Breast epithelium (tissue), 4 donors: Measurements from ENCODE around the gene PNMT. TPM values are rescaled to one million over a fixed set of nuclear protein-coding genes. Genes with fewer than 3 reads are reported as not detected.

Source experiments
- DNase-seq, 2 donors: peaks; one replicate each; pipeline ENCODE4 v3.0.0-alpha.2; 2019; ENCODE audit warnings: low spot score in 2 of 2
- H3K27ac ChIP-seq, 2 donors: fragments of 200-600 bp; sonication (generic) in 1 of 2; one replicate each; pipeline ENCODE4 v1.5.1; 2016 to 2019; ENCODE audit warnings: mild to moderate bottlenecking in 1 of 2
- H3K27me3 ChIP-seq, 2 donors: fragments of 200-600 bp; sonication (generic) in 1 of 2; one replicate each; pipeline versions ENCODE4 v1.5.1 to v1.6.0; 2017 to 2019; ENCODE audit warnings: control low read depth in 1 of 2, mild to moderate bottlenecking in 1 of 2
- H3K36me3 ChIP-seq: fragments of 200-600 bp; one replicate; pipeline ENCODE4 v1.5.1; 2019
- H3K4me1 ChIP-seq, 2 donors: fragments of 200-600 bp; sonication (generic); one replicate each; pipeline ENCODE4 v1.5.1; 2016 to 2019; ENCODE audit warnings: control low read depth in 1 of 2
- H3K4me3 ChIP-seq, 3 donors: fragments of 200-600 bp; sonication (generic); 1 replicate in 2 of 3; 2 replicates in 1 of 3; pipeline ENCODE4 v1.5.1; 2016 to 2019; ENCODE audit warnings: mild to moderate bottlenecking in 3 of 3, moderate library complexity in 2 of 3
- H3K9me3 ChIP-seq, 2 donors: fragments of 200-600 bp; sonication (generic) in 1 of 2; one replicate each; pipeline ENCODE4 v1.5.1; 2016 to 2019; ENCODE audit warnings: control low read depth in 1 of 2
- POLR2A ChIP-seq: fragments of 450-650 bp; IDR thresholded peaks from one replicate; pipeline ENCODE4 v1.6.1; 2016; ENCODE audit warnings: antibody characterized with exemption, mild to moderate bottlenecking, moderate library complexity
- POLR2AphosphoS5 ChIP-seq, 3 donors: sonication (generic); formaldehyde crosslinking; IDR thresholded peaks; one replicate each; pipeline ENCODE4 v1.6.1; 2017; ENCODE audit warnings: antibody characterized with exemption in 3 of 3
- intact Hi-C: fragments of 100-400 bp; cut with DNase I; formaldehyde crosslinking; loops from one replicate; pipeline ENCODE4 v1.15.1; 2023; ENCODE audit warnings: low total_unique reads
- total RNA-seq, 3 donors: library from RNA; depleted of rRNA; stranded (reverse); fragments of >200 nt; gene quantifications; one replicate each; pipeline ENCODE4 v1.1.0, GENCODE V29; 2016
- TF ChIP-seq, protein P1 (sequence below), 3 donors: fragments of 450-650 bp; IDR thresholded peaks; one replicate each; pipeline ENCODE4 v1.5.1; 2016 to 2017; ENCODE audit warnings: antibody characterized with exemption in 3 of 3, mild to moderate bottlenecking in 3 of 3, moderate library complexity in 3 of 3

PNMT gene
- total RNA-seq, 3 donors from 2014 or later: 1.6 to 9.5 (median 5.1) TPM

DNA sequence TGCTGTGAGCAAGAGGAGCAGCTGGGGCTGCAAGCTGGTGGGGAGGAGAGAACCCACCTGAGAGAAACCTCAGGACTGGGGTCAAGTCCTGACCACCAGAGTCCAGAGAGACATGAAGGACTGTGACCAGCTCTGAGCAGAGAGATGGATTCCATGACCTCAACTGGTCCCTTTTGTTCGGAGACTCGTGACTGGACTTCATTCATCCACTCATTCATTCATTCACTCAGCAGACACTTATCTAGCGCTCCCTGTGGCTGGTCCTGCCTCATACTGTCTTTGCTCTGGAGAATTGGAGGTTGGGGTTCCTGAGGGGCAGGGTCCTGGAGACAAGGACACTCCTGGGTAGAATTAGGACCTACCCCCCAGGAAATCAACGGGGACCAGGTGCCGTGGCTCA, 35.7 kb downstream of the PNMT start:
- intact Hi-C loops: no loop called here
- peaks cover 4 to 49% of the 10 kb centered on the region in 2 donors for H3K4me1 ChIP-seq
- no peak for DNase-seq

DNA sequence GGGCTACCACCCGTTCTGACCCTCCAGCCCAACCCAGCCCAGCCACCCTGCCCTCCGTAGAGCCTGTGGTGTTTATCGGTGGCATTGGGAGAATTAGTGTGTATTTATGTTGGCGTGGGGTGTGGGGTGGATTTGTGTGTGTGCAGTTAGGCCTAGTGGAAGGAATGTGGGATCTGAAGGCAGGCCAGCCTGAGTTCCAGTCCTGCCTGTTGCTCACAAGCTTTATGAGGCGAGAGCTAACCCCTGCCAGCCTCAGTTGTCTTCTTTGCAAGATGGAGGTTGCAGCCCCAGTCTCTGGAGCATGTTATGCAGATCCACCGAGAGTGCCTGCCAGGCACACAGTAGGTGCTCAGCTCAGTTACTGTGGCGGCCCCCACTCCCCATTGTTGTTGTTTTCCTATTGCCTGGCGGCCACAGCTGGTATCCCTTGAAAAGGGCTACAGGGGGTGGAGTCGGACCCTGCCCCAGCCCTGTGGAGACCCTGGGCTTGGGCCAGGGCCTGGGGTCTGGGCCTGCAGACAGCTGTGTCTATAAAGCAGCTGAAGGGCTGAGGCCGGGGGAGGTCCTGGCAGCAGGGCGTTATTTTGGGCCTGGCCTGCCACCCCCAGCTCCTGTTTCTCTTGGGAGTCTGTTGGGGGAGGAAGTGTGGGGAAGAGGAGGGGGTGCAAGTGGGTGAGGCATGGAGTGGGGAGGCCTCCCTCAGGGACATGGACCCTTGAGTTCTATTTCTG, 36.7 kb downstream of the PNMT start:
- no peak for TF ChIP-seq POLR2AphosphoS5 (IDR thresholded peaks at IDR 0.05)
- no peak for TF ChIP-seq POLR2A
- TF ChIP-seq, protein P1, sequence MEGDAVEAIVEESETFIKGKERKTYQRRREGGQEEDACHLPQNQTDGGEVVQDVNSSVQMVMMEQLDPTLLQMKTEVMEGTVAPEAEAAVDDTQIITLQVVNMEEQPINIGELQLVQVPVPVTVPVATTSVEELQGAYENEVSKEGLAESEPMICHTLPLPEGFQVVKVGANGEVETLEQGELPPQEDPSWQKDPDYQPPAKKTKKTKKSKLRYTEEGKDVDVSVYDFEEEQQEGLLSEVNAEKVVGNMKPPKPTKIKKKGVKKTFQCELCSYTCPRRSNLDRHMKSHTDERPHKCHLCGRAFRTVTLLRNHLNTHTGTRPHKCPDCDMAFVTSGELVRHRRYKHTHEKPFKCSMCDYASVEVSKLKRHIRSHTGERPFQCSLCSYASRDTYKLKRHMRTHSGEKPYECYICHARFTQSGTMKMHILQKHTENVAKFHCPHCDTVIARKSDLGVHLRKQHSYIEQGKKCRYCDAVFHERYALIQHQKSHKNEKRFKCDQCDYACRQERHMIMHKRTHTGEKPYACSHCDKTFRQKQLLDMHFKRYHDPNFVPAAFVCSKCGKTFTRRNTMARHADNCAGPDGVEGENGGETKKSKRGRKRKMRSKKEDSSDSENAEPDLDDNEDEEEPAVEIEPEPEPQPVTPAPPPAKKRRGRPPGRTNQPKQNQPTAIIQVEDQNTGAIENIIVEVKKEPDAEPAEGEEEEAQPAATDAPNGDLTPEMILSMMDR (IDR thresholded peaks at IDR 0.05): peak in 1 of 3 donors; percentile 59
- DNase-seq: no peak
- H3K27ac ChIP-seq: peak overlapping the region; percentile 93 to 98
- no peaks in the 10 kb centered on the region for H3K27me3 ChIP-seq
- H3K36me3 ChIP-seq: peaks cover 5% of the 10 kb centered on the region
- H3K9me3 ChIP-seq: no peaks in the 10 kb centered on the region
- intact Hi-C loops: no loop called here
- H3K4me3 ChIP-seq: peak overlapping the region in 2 of 3 donors; percentile 15 to 54
- peaks cover 4 to 49% of the 10 kb centered on the region in 2 donors for H3K4me1 ChIP-seq

More for the DNA sequence above, 35.7 kb downstream of the PNMT start:
- Histone ChIP-seq H3K27ac (peak overlapping the region; percentile 93 to 98), H3K36me3 (peaks cover 4% of the 10 kb centered on the region), H3K4me3 (no peak overlapping the region), H3K27me3 (no peaks in the 10 kb centered on the region), H3K9me3 (no peaks in the 10 kb centered on the region)
- TF ChIP-seq POLR2AphosphoS5 (IDR thresholded peaks at IDR 0.05): no peak
- TF ChIP-seq, protein P1 (IDR thresholded peaks at IDR 0.05): no peak
- TF ChIP-seq POLR2A: no peak

DNA sequence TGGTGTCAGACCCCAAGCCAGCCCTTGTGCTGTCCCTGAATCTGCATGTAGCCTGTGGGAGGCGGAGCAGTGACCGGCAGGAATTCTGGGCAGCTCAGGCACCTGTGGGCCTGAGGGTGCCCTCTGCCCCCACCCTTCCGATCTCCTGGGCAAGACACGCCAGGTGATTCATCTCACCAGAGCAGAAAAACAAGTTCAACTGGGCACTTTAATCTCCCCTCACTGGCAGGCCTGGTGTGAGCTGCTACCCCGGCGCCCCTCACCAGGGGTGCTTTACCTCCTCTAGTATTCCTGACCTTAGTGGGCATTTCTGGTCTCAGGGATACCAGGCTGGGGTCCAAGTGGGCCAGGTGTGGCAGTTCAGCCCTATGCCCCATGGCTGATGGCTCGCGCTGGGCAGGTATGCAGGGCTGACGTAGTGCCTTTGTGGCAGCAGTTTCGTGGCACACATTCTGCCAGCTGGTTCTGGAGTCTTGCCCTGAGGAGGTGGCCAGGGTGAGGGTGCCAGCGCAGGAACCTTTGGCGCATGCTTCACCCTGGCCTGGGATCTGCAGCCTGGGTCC, 37.6 kb downstream of the PNMT start:
- no peak for TF ChIP-seq POLR2A
- peak; percentile 52 to 82 (median 55) for TF ChIP-seq POLR2AphosphoS5 (IDR thresholded peaks at IDR 0.05)
- TF ChIP-seq, protein P1 (IDR thresholded peaks at IDR 0.05): peak in 2 of 3 donors; percentile 35 to 58
- Histone ChIP-seq H3K4me3 (peak overlapping the region in 2 of 3 donors; percentile 15 to 54), H3K27ac (peak overlapping the region; percentile 93 to 98), H3K27me3 (no peaks in the 10 kb centered on the region), H3K9me3 (no peaks in the 10 kb centered on the region), H3K4me1 (peaks cover 4 to 49% of the 10 kb centered on the region in 2 donors), H3K36me3 (peaks cover 5% of the 10 kb centered on the region)
- peak; percentile 85 to 92 for DNase-seq
- intact Hi-C loops: no loop called here

DNA sequence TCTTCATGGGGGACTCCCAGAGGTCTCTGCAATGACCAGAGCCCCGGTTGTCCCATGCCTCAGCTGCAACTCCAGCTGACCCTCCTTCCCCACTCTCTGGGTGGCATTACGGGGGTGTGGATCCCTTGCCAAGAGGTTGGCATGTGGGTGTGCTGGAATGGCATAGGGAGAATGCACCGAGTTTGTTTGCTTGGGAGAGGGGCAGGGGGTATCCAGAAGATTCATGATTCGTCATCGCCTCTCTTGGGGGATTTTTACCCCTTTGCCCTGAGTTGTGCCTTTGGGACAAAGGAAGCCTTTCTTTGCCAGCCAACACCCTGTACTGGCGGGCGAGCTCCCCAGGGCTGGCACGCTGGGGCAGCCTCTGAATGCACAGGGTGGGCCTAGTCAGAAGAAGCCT, 38.1 kb downstream of the PNMT start:
- Histone ChIP-seq H3K9me3 (no peaks in the 10 kb centered on the region), H3K4me3 (peak overlapping the region in 2 of 3 donors; percentile 15 to 54), H3K27me3 (no peaks in the 10 kb centered on the region), H3K36me3 (peaks cover 5% of the 10 kb centered on the region), H3K4me1 (peaks cover 4 to 49% of the 10 kb centered on the region in 2 donors), H3K27ac (peak overlapping the region; percentile 93 to 98)
- no peak for DNase-seq
- intact Hi-C loops: no loop called here
- TF ChIP-seq POLR2AphosphoS5 (IDR thresholded peaks at IDR 0.05) (no peak), POLR2A (no peak)
- TF ChIP-seq, protein P1 (IDR thresholded peaks at IDR 0.05): no peak

DNA sequence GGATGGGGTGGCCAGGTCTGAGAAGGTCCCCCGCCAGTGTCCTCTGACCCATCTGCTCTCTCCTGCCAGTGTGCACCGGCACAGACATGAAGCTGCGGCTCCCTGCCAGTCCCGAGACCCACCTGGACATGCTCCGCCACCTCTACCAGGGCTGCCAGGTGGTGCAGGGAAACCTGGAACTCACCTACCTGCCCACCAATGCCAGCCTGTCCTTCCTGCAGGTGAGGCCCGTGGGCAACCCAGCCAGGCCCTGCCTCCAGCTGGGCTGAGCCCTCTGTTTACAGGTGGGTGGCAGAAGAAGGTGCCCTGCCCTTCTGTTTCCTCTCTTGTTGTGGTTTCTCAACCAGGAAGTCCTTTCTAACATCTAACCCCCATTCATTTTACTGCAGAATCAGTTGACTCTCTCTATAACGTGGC, 38.7 kb downstream of the PNMT start:
- H3K27ac ChIP-seq: peak overlapping the region; percentile 93 to 98
- no peak for DNase-seq
- H3K9me3 ChIP-seq: no peaks in the 10 kb centered on the region
- H3K4me3 ChIP-seq: peak overlapping the region in 1 of 3 donors; percentile 15
- peaks cover 4 to 43% of the 10 kb centered on the region in 2 donors for H3K4me1 ChIP-seq
- TF ChIP-seq, protein P1 (IDR thresholded peaks at IDR 0.05): no peak
- peaks cover 5% of the 10 kb centered on the region for H3K36me3 ChIP-seq
- H3K27me3 ChIP-seq: no peaks in the 10 kb centered on the region
- intact Hi-C loops: no loop called here
